GM12872 (cell line): ENCODE measurements around the gene MEF2B.

Experiments
- CTCF ChIP-seq: IDR thresholded peaks from 3 replicates; pipeline ENCODE4 v1.5.1; 2011; ENCODE audit warnings: low read depth, mild to moderate bottlenecking, low read length, moderate library complexity; ENCODE audit not compliant: insufficient read depth

Gene MEF2B

GRCh38 chr19:19149435-19149834, 20.6 kb downstream of the MEF2B start:
- no peak for TF ChIP-seq CTCF

- no peak for TF ChIP-seq CTCF
Observed at GRCh38 chr19:19147344-19147743, 22.7 kb downstream of the MEF2B start.

- no peak for TF ChIP-seq CTCF
Observed at GRCh38 chr19:19146865-19147264, 23.2 kb downstream of the MEF2B start.

GRCh38 chr19:19145684-19146608, 24.1 kb downstream of the MEF2B start:
- peak; percentile 96 for TF ChIP-seq CTCF

- no peak for TF ChIP-seq CTCF
Observed at GRCh38 chr19:19145281-19145680, 24.8 kb downstream of the MEF2B start.

- TF ChIP-seq CTCF: no peak
Observed at GRCh38 chr19:19142347-19142746, 27.7 kb downstream of the MEF2B start.

GRCh38 chr19:19140476-19140875, 29.6 kb downstream of the MEF2B start:
- no peak for TF ChIP-seq CTCF
